Gastroesophageal sphincter (tissue), 3 donors: ENCODE data around the gene FREM1.

Experiments
- CTCF ChIP-seq, 4 experiments: fragments of 200-600 bp in 2 of 4; fragments of 450-650 bp in 2 of 4; sonication (generic) in 1 of 4; IDR thresholded peaks; one replicate each; pipeline ENCODE4 v1.5.1; 2017 to 2019; ENCODE audit warnings: antibody characterized with exemption in 4 of 4, mild to moderate bottlenecking in 2 of 4, moderate library complexity in 2 of 4
- POLR2AphosphoS5 ChIP-seq: sonication (generic); formaldehyde crosslinking; IDR thresholded peaks from one replicate; pipeline ENCODE4 v1.6.1; 2017; ENCODE audit warnings: antibody characterized with exemption

DNA sequence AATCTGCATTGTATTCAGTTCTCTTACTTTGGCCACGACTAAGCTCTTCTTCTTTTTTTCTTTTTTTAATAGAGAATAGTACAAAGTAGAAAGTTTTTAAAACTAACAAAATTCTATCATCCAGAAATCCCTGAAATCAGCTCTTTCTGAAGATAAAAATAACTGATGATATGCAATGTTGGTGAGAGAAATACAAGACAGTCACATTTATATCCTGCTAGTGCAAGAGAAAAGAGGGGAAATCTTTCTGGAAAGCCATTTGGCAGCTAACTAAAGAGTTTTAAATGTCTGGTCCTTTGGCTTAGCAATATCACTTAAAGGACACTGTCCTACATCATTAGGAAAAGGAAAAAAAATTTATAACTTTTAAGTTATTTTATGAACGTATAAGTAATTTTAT is 27.0 kb upstream of the FREM1 start:
- TF ChIP-seq CTCF (IDR thresholded peaks at IDR 0.05) (no peak), POLR2AphosphoS5 (no peak)
